HG03469 (cell line): Measurements from ENCODE around the gene ODAD4.
"Not testable (repeated sequence)": the region's sequence is repeated elsewhere in the genome, so short reads cannot be mapped to it uniquely, and the experiment has no call there.

Experiments
- ATAC-seq: cut with Tn5 transposase; IDR thresholded peaks from one replicate; pipeline ENCODE4 v1.9.1; 2021; ENCODE audit warnings: mild to moderate bottlenecking, moderate library complexity, moderate number of reproducible peaks; ENCODE audit not compliant: unreplicated experiment

Gene ODAD4

GRCh38 chr17:41998497-41998896 is 68.1 kb downstream of the ODAD4 start:
- ATAC-seq, result no peak

- ATAC-seq, result no peak
Observed at GRCh38 chr17:42000413-42001133, 70.2 kb downstream of the ODAD4 start.

GRCh38 chr17:42001729-42002128 is 71.3 kb downstream of the ODAD4 start:
- ATAC-seq, result no peak

GRCh38 chr17:42002175-42002791 is 71.9 kb downstream of the ODAD4 start:
- no peak for ATAC-seq

GRCh38 chr17:42002792-42003301 is 72.4 kb downstream of the ODAD4 start:
- no peak for ATAC-seq

GRCh38 chr17:42005166-42005565 is 74.7 kb downstream of the ODAD4 start:
- ATAC-seq, result no peak

GRCh38 chr17:42009170-42009569 is 78.8 kb downstream of the ODAD4 start:
- ATAC-seq, result no peak

GRCh38 chr17:42010266-42010680 is 79.9 kb downstream of the ODAD4 start:
- not testable (repeated sequence) for ATAC-seq

- ATAC-seq, result no peak
Observed at GRCh38 chr17:42010898-42011516, 80.6 kb downstream of the ODAD4 start.

- not testable (repeated sequence) for ATAC-seq
Observed at GRCh38 chr17:42012363-42012762, 81.9 kb downstream of the ODAD4 start.

GRCh38 chr17:42013740-42014139 is 83.3 kb downstream of the ODAD4 start:
- not testable (repeated sequence) for ATAC-seq
